Right cardiac atrium (tissue), 5 donors: ENCODE data around the gene C1orf141. TPM values are rescaled to one million over a fixed set of nuclear protein-coding genes. Genes with fewer than 3 reads are reported as not detected.

Experiments used
- ATAC-seq, 2 donors: fragments of 200-7000 bp; cut with Tn5 transposase; one replicate each; pipeline versions ENCODE4 v1.8.0 to v1.9.1; 2020; ENCODE audit warnings: moderate library complexity in 2 of 2, mild to moderate bottlenecking in 1 of 2
- DNase-seq, 3 donors: peaks; one replicate each; pipeline ENCODE4 v3.0.0-alpha.2; 2020
- H3K27ac ChIP-seq: one replicate; pipeline ENCODE4 v1.5.1; 2013; ENCODE audit warnings: mild to moderate bottlenecking, low read length, control low read depth, moderate library complexity
- H3K27me3 ChIP-seq: one replicate; pipeline ENCODE4 v1.6.1; 2013; ENCODE audit not compliant: control insufficient read depth, insufficient read depth
- H3K4me1 ChIP-seq: one replicate; pipeline ENCODE4 v1.6.1; 2013; ENCODE audit warnings: low read length; ENCODE audit not compliant: control insufficient read depth, insufficient read depth
- H3K4me3 ChIP-seq: one replicate; pipeline ENCODE4 v1.5.1; 2013; ENCODE audit warnings: low read length, control low read depth
- H3K9me3 ChIP-seq: one replicate; pipeline ENCODE4 v1.6.1; 2013; ENCODE audit warnings: low read length; ENCODE audit not compliant: control insufficient read depth
- whole genome bisulfite sequencing: extraction: QIAGEN DNeasy Blood & Tissue Kit; methylation state at CpG from one replicate; pipeline ENCODE4 v1.1.7; 2013; 5-methylcytosine and 5-hydroxymethylcytosine counted together
- intact Hi-C, 4 donors: fragments of 100-400 bp; cut with DNase I; formaldehyde crosslinking; loops; one replicate each; pipeline versions ENCODE4 v1.11.0 to v1.14.0; 2022 to 2023
- polyA plus RNA-seq: library from polyadenylated mRNA; stranded (reverse); fragments of 200-250 nt; gene quantifications from one replicate; pipeline ENCODE4 v1.2.3, GENCODE V29; 2013
- total RNA-seq, 4 donors: library from RNA; stranded (reverse); fragmentation: NEBNext Ultra II Directional; extraction: Animal tissue kit (Norgen Biotek cat#: 25700); gene quantifications; one replicate each; pipeline ENCODE4 v1.2.1, GENCODE V29; 2021
- donor health status: healthy with polysubstance abuse.
- donor health status: DM: no; HTN: yes; CAD: no.
- donor health status: DM: no; HTN: no; CAD: no.
- donor health status: DM: no; HTN: yes; CAD: no; lungs with severe emphysema.
- donor health status: DM: yes; HTN: yes; CAD: no.

Gene C1orf141
- total and polyA plus RNA-seq, 5 donors: not detected

DNA sequence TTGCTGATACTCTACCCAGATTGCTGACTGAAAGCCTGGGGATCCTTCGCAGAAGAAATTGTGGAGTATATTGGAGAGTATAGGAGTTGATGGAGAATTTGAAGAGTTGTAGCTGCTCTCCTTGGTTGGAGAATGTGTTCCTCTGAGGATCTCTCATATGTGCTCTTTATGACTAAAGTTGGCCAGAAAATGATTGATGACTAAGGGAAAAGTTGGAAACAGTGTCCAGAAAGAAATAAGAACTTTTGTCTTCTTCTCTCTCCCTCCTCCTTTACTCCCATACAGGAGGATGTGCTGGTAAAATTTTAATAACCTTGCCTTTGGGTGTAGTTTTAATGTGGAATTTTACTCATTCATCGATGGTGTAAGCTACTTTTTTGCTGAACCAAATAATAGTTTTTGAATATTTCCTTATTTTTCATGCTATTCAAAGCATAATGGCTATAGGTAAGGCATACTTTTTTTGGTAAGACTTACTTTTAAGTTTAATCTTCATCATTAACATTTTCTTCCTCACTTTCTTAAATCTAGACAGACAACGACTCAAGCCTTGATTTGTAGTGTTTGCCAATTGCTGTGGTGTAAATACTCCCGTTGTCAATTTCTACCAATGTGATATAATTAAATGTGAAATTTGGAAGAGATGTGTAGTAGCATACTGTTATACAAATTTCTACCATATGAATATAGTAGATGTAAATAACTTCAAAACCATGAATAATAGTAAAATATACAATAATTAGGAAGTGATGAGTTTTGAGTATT is 13.7 kb downstream of the C1orf141 start:
- no peaks in the 10 kb centered on the region for H3K9me3 ChIP-seq
- no peak overlapping the region for H3K4me3 ChIP-seq
- DNase-seq: no peak
- 92% methylated on average over 4 of the region's 4 CpGs for WGBS
- no peaks in the 10 kb centered on the region for H3K27me3 ChIP-seq
- ATAC-seq: no peak
- H3K27ac ChIP-seq: no peak overlapping the region
- intact Hi-C loops: no loop called here
- no peaks in the 10 kb centered on the region for H3K4me1 ChIP-seq

DNA sequence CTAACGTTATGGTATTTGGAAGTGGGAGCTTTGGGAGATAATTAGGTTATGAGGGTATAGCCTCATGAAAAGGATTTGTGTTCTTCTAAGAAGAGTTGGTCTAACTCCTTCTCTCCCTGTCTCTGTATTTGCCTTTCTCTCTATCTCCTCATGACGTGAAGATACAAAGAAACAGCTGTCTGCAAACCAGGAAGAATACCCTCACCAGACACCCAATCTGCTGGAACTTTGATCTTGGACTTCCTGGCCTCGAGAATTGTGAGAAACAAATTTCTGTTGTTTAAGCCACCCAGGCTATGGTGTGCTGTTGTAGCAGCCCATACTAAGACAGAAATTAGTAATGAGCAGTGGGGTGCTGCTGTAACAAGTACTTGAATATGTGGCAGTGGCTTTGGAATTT is 16.1 kb downstream of the C1orf141 start:
- Histone ChIP-seq H3K27ac (no peak overlapping the region), H3K4me3 (no peak overlapping the region), H3K9me3 (no peaks in the 10 kb centered on the region), H3K27me3 (no peaks in the 10 kb centered on the region), H3K4me1 (no peaks in the 10 kb centered on the region)
- intact Hi-C loops: no loop called here
- no peak for DNase-seq
- no peak for ATAC-seq
- 33% methylated on average over 3 of the region's 3 CpGs for WGBS

DNA sequence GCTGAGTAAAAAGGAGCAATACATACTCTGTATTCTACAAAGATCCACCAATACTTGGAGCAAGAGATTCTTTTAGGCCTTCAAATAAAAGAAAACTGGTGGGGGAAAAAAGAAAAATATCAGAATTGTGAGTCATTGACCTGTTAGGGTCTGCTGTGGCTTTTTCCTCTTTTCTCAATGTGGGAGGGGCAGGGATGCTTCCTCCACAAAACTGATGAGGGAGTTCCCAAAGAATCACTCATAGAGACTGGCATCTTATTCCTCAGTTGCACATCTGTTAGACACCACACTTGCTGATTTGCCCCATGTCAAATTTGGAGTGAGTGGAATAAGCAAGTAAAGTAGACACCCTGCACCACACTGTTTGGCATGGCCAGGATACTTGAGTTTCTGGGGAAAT is 16.6 kb downstream of the C1orf141 start:
- H3K9me3 ChIP-seq: no peaks in the 10 kb centered on the region
- H3K27me3 ChIP-seq: no peaks in the 10 kb centered on the region
- no peak for ATAC-seq
- H3K27ac ChIP-seq: no peak overlapping the region
- no peak overlapping the region for H3K4me3 ChIP-seq
- H3K4me1 ChIP-seq: no peaks in the 10 kb centered on the region
- intact Hi-C loops: no loop called here
- no peak for DNase-seq

GRCh38 chr1:67114162-67114561 is 20.6 kb downstream of the C1orf141 start:
- H3K27ac ChIP-seq: no peak overlapping the region
- ATAC-seq (no peak), DNase-seq (no peak)
- H3K4me1 ChIP-seq: no peaks in the 10 kb centered on the region
- no peaks in the 10 kb centered on the region for H3K9me3 ChIP-seq
- intact Hi-C loops: no loop called here
- no peak overlapping the region for H3K4me3 ChIP-seq
- WGBS: 44% methylated on average over 2 of the region's 2 CpGs
- no peaks in the 10 kb centered on the region for H3K27me3 ChIP-seq

GRCh38 chr1:67110352-67110751 is 24.4 kb downstream of the C1orf141 start:
- intact Hi-C loops: no loop called here
- DNase-seq (no peak), ATAC-seq (no peak)
- H3K4me3 ChIP-seq: no peak overlapping the region
- no peaks in the 10 kb centered on the region for H3K27me3 ChIP-seq
- H3K27ac ChIP-seq: no peak overlapping the region
- H3K4me1 ChIP-seq: no peaks in the 10 kb centered on the region
- H3K9me3 ChIP-seq: no peaks in the 10 kb centered on the region
- 0% methylated on average over 2 of the region's 2 CpGs for WGBS

DNA sequence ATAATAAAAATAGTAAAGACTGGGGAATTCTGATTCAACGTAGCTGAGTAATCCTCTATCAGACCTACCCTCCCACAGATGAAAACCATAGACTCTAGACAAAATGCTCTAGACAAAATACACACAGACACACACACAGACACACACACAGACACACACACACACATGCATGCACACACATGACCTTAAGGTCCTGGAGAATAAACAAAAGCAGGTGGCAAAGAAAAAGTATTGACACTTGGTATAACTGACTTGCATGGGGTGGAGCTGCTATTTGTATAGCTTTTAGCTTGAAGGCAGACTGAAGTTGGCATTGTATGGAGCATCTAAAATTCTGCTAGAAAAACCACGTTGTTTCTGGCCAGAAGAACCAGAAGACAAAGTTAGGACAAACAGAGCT is 29.3 kb downstream of the C1orf141 start:
- WGBS: 41% methylated on average over 2 of the region's 2 CpGs
- Histone ChIP-seq H3K27ac (no peak overlapping the region), H3K4me1 (no peaks in the 10 kb centered on the region), H3K4me3 (no peak overlapping the region), H3K27me3 (no peaks in the 10 kb centered on the region), H3K9me3 (no peaks in the 10 kb centered on the region)
- intact Hi-C loops: no loop called here
- DNase-seq: no peak
- ATAC-seq: no peak

DNA sequence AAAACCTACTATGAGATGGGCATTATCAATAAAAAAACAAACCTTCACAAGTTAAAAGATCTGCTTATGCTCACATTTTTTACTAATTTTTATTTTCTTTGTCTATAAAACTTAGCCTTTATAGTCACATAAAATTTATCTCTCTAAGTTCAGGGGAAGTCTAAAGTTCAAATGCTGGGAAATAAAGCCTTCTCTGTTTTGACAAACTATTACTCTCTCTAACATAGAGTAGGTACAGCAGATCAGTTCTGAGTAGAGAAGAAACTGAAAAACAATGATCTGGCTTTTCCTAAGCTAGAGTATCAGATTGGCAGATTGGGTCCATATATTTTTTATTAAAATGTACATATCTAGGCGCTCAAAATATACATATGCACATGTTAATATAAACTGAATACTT is 31.2 kb downstream of the C1orf141 start:
- no peaks in the 10 kb centered on the region for H3K27me3 ChIP-seq
- no peaks in the 10 kb centered on the region for H3K4me1 ChIP-seq
- H3K27ac ChIP-seq: no peak overlapping the region
- H3K4me3 ChIP-seq: no peak overlapping the region
- DNase-seq (no peak), ATAC-seq (no peak)
- 90% methylated on average over 1 of the region's 1 CpG for WGBS
- intact Hi-C loops: no loop called here
- no peaks in the 10 kb centered on the region for H3K9me3 ChIP-seq

GRCh38 chr1:67100833-67101232 is 33.9 kb downstream of the C1orf141 start:
- WGBS: 27% methylated on average over 3 of the region's 3 CpGs
- no peak for ATAC-seq

GRCh38 chr1:67097305-67097704 is 37.5 kb downstream of the C1orf141 start:
- DNase-seq (no peak), ATAC-seq (no peak)
- Histone ChIP-seq H3K9me3 (no peaks in the 10 kb centered on the region), H3K27ac (no peak overlapping the region), H3K4me1 (no peaks in the 10 kb centered on the region), H3K4me3 (no peak overlapping the region), H3K27me3 (no peaks in the 10 kb centered on the region)
- intact Hi-C loops: no loop called here

More at GRCh38 chr1:67100833-67101232, 33.9 kb downstream of the C1orf141 start:
- Histone ChIP-seq H3K4me1 (no peaks in the 10 kb centered on the region), H3K4me3 (no peak overlapping the region), H3K9me3 (no peaks in the 10 kb centered on the region), H3K27ac (no peak overlapping the region), H3K27me3 (no peaks in the 10 kb centered on the region)
- DNase-seq: no peak
- intact Hi-C loops: no loop called here

DNA sequence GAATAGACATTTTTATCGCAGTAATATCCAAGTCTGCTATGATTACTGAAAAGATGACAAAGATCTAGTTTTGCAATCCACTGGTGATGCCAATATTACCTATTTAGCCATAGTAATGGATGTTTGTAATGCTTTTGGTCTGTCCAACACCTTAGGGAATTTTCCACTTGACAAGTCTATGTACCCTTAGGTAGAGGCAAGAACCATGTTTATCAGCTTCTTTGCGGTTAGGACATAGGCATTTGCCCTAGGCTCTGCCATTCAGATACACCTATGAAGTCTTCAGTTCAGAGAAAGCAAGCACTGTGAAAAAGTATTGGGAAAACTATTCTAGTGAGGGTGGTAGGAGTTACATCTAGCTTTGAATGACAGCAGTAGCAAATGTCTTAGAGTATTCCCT is 40.6 kb downstream of the C1orf141 start:
- WGBS: 88% methylated on average over 2 of the region's 2 CpGs
- Histone ChIP-seq H3K27ac (no peak overlapping the region), H3K4me3 (no peak overlapping the region), H3K4me1 (no peaks in the 10 kb centered on the region), H3K9me3 (no peaks in the 10 kb centered on the region), H3K27me3 (no peaks in the 10 kb centered on the region)
- intact Hi-C loops: no loop called here
- no peak for DNase-seq
- no peak for ATAC-seq

- DNase-seq (no peak), ATAC-seq (no peak)
- H3K27me3 ChIP-seq: no peaks in the 10 kb centered on the region
- no peaks in the 10 kb centered on the region for H3K4me1 ChIP-seq
- no peak overlapping the region for H3K27ac ChIP-seq
- WGBS: 88% methylated on average over 1 of the region's 1 CpG
- H3K9me3 ChIP-seq: no peaks in the 10 kb centered on the region
- intact Hi-C loops: no loop called here
- no peak overlapping the region for H3K4me3 ChIP-seq
These were observed 45.0 kb downstream of the C1orf141 start for GRCh38 chr1:67089685-67090208.

- H3K27me3 ChIP-seq: no peaks in the 10 kb centered on the region
- intact Hi-C loops: no loop called here
These were observed 46.3 kb downstream of the C1orf141 start for GRCh38 chr1:67088440-67088839.

More at GRCh38 chr1:67088440-67088839, 46.3 kb downstream of the C1orf141 start:
- Histone ChIP-seq H3K4me3 (no peak overlapping the region), H3K27ac (no peak overlapping the region), H3K9me3 (no peaks in the 10 kb centered on the region), H3K4me1 (no peaks in the 10 kb centered on the region)
- no peak for DNase-seq
- WGBS: 96% methylated on average over 1 of the region's 1 CpG
- no peak for ATAC-seq
